Limb (tissue), 2 donors: ENCODE data around the gene TTR.

Source experiments
- DNase-seq, 2 donors: peaks; one replicate each; pipeline ENCODE4 v3.0.0-alpha.2; 2016; ENCODE audit errors: extremely low spot score in 2 of 2

The TTR gene

DNA sequence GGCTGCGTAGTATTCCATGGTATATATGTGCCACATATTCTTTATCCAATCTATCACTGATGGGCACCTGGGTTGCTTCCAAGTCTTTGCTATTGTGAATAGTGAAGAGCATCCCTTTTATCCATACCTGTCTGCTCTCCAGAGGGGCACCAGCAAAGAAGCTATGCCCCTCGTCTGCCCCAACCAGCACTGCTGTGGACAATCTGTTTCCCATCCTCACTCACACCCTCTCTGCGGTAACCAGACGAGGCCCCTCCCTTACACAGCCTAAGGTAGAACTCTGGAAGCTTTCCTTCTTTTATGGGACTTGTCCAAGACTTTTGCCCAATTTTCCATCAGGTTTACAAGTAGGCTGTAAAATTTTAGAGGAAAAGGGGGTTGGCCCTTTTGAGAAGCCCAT is 24.9 kb downstream of the TTR start:
- DNase-seq: no peak

DNA sequence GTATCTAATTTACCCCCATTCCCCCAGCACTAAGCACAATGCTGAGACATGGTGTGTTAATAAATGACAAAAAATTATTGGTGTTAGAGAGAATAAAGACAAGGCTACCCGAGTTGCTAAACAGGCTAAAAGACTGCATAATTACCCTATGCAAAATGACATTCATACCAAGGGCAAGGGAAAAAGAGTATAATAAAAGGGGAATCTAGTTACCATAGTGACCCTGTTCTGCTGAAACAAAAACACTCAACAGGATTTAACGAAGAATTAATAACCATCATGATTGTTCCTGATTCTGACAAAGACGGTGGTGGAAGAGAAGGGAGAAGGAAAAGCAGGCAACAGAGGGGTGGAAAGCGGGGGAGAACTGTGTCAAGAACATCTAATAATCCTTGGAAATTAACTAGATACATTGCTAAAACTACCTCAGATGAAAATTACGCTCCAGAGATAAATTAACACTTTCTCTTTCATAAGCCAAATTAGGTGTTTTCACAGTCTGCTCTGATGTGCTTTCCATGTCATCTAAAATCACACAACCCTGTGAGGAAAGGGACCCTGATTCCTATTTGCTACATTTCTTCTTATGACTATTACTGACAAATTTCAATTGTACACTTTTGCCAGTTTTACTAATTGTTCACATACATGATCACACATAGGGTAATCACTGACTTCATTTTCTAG is 25.5 kb downstream of the TTR start:
- no peak for DNase-seq

DNA sequence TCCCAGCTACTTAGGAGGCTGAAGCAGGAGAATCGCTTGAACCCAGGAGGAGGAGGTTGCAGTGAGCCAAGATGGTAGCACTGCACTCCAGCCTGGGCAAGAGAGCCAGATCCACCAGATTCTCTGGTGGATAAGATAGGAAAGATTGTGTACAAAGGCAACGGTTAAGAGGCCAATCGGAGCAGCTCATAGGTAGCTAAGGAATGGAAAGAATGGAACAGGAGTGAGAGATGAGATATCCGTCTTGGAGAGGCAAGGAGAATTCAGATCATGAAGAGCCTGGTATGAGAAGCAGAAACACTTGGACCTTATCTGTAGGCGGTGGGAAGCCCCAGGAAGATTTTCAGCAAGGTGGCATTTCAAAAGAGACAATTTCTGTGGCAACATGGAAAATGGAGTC is 27.1 kb downstream of the TTR start:
- DNase-seq: no peak

DNA sequence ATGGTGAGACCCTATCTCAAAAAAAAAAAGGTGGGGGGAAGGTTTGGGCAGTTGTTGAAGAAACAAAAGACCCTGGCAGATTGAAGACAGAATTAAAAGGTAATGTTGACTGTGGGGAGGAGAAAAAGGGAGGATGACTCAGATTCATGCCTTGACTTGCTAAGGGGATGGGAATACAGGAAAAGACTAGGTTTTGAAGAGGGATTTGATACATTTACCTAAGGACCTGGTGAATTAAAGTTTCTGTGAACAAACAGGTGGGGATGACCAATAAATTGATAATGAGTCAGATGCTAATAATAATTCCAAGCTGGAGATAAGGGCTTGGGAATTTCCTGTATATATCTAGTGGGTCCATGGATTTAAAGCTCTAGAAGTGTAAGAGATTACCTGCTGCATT is 27.6 kb downstream of the TTR start:
- DNase-seq: no peak

DNA sequence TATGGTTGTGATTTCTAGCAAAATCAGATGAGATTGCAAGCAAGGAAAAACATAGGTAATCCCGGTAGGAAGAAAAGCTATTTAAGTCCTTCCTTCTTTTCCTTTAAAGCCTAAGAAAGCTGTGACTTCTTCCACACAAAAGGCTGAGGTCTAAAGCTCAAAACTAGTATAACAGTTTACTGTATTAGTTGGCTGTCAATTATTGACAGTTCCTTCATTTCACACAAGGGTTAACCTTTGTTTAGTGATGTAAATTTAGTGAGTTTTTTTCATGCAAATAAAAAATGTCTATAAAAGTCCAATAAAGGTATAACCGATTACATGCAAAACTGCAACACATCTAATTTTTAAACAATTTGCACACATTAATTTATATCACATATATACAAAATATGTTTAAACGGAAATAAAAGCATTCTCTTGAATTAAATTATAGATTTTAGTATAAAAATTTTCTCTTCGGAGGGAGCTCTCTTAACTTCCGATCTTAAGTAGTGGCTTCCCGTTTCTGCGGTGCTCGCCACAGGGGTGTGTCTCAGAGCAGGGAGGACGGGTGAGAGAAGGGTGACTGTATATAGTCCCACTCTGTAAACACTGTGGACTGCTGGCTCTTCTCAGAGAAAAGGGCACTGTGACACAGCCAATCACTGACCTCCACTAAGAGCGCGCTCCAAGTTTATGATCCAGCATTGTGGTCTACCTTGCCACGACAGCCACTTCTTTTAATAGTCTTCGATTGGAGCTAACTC is 33.4 kb downstream of the TTR start:
- no peak for DNase-seq

DNA sequence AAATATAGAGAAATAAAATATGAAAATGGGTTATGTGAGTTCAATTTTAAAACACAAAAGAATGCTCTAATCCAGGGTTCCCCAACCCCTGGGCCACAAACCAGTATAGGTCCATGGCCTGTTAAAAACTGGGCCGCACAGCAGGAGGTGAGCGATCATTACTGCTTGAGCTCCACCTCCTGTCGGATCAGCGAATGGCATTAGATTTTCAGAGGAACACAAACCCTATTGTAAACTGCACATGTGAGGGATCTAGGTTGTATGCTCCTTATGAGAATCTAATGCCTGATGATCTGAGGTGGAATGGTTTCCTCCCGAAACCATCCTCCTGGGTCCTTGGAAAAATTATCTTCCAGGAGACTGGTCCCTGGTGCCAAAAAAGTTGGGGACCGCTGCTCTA is 34.7 kb downstream of the TTR start:
- DNase-seq: no peak

DNA sequence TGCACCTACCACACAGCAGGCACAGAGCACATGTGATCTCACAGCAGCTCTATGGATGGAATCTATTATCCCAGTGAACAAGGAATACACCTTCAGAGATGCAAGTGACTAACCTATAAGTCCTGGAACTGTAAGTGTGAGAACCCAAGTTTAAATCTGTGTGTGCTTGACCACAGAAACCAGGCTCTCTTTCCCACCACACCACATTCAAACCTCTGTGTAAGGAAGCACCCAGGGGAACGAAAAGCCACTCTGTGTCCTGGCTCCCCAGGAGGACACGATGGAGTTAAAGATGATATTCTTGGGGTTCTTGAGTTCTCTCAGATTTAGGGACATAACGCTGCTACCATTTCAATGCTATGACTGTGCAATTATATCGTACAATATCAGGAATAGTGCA is 38.9 kb downstream of the TTR start:
- DNase-seq: no peak

DNA sequence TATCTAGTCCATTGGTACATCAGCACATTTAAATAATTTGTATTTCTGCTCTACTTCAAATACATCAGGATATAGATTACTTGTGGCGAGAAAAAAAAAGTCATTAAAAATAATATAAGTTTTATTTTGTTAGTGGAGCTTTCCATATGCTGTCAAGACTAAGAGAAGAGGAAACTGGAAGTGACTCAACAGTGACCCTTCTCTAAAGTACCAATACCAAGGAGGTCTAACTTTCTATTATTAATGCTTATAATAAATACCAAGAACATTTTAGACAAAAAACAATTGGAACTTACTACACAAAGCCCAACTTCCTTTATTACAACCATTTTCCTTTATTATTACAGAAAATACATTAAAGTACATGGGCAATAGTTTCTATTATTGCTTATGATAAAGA is 39.8 kb downstream of the TTR start:
- no peak for DNase-seq

DNA sequence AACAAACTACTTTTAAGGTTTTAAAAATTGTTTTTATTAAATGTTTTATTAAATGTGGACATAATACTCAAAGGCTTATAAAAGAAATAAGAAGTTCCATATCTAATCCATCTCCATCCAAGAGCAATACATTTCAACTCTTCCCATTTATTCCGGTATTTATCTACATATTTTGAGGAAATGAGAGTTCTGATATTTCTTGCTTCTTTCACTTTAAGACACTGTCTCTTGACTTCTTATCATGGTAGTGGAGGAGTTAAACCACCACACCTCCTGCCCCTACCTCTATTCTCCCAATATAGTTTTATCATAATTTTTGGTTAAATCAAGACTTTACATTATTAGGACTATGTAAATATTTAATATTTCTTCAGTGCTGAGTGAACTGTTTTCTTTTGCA is 40.7 kb downstream of the TTR start:
- DNase-seq: no peak

DNA sequence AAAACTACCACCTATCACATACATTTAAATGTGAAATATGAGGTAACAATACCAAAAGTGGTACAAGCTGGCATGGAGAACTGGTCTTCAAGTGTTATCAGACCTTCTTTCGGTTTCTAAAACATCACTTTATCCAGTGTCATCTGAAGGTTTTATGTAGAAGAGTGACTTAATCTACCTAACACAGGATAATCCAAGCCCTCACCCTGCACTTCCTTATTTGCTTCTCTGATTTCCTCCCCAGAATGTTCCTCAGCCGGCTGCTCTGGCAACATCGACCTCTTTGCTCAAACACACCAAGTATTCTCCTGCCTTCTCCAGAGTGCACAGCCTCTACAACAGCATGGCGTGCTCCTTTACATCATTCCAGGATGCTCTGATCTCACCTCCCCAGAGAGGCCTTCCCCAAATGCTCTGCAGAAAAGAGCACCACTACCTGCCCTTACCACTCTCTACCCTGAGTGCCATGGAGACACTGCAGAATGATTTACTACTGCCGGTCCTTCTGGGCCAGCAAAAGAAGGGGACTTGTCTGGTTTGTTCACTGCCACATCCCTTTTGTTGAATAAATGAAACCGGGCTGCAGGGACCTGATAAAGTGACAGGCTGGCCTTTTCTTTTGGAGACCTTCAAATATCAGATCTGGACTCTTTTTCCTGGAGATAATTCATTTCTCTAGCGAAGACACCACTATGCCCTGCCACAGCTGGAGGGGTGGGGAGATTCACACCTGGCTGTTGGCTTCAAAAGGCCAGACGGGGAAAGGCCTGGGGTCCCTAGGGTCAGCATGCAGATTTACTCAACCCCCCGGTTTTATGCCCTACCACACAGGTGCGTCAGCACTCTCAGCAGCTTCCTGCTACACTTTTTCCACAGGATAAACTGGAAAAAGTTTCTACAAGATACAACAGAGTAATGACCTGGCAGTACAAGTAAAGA is 42.0 kb downstream of the TTR start:
- DNase-seq: no peak

DNA sequence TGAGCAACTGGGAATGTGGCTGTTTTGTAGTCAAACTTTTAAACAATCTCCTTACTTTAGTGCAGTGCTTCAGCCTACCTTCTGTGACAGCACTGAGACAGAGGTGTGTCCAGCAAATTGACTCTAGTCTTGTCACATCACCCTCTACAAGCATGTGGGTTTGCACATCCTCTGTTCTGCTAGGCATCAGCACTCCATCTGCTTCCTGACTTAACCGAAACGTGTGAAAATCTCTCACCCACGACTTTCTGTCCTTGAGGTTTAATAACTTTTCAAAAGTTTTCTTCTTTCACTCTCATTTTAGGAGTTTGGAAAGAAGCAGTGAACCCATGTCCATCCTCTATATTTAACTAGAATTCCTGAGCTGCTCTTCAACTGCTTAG is 42.6 kb downstream of the TTR start:
- DNase-seq: no peak

DNA sequence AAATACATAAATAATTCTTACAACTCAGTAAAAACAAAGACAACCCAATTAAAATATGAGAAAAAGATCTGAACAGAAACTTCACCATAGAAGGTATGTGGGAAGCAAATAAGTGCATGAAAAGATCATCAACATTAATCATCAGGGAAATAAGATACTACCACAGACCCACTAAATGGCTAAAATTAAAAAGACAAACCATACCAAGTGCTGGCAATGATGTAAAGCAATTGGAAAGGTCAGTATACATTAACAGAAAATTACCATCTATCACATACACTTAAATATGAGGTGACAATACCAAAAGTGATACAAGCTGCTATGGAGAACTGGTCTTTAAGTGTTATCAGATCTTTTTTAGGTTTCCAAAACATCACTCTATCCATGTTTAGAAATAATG is 44.7 kb downstream of the TTR start:
- DNase-seq: no peak

DNA sequence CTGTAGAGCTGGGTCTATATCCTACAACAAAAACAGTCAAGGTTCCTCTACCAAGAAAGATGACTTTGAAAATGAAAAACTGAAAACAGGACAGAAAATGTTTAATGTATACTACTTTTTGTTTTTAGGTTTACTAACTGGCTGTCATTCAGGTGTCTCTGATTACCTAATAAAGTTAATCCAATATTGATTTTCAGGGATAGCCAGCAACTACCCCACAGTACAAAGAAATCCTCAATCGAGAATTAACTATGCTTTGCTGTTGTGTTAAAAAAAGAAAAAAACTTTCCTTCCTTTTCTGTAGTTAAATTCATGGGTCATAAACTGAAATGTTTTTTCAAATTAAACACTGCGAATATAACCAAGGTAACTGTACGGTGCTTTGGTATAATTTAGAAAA is 45.8 kb downstream of the TTR start:
- no peak for DNase-seq

DNA sequence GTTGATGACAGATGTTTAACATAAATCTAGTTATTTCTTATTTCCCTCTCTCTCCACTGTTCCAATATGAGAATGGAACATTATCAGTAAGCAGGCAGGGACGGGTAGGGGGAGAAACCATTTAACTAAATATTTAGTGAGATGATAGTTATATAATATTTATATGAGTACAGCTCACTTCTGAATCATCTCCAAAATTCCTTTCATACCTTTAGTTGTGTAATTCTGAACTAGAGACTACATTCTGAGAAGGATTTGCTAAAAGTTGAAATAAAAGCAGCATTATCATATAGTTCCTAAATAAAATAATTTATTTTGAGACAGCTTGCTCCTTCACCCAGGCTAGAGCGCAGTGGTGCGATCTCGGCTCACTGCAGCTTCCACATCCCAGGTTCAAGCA is 51.3 kb downstream of the TTR start:
- DNase-seq: no peak

DNA sequence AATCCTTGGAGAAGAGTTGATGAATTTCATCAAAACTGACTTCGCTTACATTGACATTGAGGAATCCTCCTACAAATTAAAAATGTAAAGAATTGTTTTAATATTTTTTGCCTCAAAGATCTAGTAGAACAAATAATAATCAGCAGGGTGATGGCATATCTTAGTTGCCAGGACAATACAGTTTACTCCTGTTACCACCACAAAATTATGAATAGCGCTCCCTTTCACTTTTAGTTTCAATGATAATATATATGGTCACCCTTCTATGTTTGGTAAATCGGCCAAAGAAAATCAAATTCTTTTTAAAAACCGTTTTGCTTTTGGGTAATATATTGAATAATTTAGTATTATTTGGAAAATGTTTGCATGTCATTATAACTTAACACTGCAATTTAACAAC is 53.7 kb downstream of the TTR start:
- no peak for DNase-seq

DNA sequence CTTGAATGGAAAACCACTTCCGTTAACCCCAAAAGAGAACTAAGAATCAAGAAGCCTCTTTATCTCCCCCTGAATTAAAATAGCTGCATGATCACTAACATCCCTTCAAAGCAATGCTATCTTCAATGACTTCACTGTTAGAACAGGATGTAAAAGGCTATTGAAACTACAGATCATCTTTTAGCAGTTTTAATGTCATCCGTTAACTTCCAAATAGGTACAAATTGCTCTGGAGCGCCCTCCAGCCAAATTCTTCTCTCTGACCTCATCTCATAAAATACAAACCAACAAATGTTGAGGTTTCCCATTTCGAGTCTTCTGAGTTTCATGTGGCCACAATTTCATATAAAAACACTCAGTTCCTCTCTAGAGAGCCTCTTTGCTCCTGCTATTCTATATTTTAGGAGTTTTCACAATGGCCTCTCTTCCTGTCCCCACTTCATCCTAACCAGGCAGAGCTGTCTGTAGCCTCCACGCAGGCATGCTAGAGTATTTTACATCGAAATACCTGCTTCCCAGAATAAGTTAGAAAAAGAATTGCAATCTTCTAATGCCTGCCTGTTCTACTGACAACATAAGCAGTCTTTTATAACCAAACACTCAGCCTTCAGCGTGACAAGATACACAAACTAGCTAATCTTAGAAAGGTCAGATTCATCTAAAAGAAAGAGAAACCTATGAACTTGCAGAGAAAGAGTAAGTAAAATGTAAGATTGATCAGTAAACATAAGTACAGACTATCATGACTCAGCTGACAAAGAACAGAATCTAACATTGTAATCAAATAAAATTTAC is 54.9 kb downstream of the TTR start:
- no peak for DNase-seq

DNA sequence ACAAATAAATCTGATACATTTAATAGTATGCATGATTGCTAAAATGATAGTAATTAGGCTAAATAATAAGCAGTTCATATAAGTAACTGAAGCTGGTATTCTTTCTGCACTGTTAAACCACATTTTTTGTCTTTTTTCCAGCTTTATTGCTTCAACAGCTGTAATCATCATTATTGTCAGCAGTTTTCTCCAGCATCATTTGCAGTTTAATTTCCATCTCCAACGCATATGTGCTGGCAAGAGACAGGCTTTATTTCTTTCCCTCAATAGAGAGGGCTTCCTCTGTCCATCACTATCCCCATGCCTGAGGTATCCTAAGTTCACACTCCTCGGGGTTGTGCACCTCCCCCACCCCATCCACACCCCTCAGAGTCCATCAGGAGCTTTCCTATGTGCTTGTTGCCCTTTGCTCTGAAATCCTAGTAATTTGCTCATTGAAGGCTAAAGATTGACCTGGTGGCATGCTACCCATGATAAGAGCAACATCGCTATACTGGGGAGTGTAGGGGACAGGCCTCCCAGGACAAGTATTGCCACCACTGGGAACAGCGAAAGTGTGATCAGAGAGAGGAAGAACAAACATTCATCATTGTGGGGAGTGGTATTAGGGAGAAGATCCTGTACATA is 55.6 kb downstream of the TTR start:
- DNase-seq: peak in 1 of 2 donors; percentile 10
